NCI-H146 (cell line): Measurements from ENCODE around the gene EDC3.
A peak's percentile ranks its signal among the peaks of the same experiment; 100 is the strongest.
"Not testable (repeated sequence)": the region's sequence is repeated elsewhere in the genome, so short reads cannot be mapped to it uniquely, and the experiment has no call there.

Experiments
- DNase-seq: peaks from one replicate; lab custom pipeline; 2025; lab: John Stamatoyannopoulos, UW

The EDC3 gene

GRCh38 chr15:74611834-74612233 is 84.0 kb downstream of the EDC3 start:
- no peak for DNase-seq

- no peak for DNase-seq
Observed at GRCh38 chr15:74611341-74611740, 84.5 kb downstream of the EDC3 start.

- no peak for DNase-seq
Observed at GRCh38 chr15:74610302-74610951, 85.4 kb downstream of the EDC3 start.

GRCh38 chr15:74609938-74610301 is 85.9 kb downstream of the EDC3 start:
- DNase-seq, result no peak

GRCh38 chr15:74608786-74609185 is 87.0 kb downstream of the EDC3 start:
- peak; percentile 15 for DNase-seq

- DNase-seq, result no peak
Observed at GRCh38 chr15:74605795-74606150, 90.1 kb downstream of the EDC3 start.

GRCh38 chr15:74604983-74605794 is 90.6 kb downstream of the EDC3 start:
- peak; percentile 81 for DNase-seq

- DNase-seq, result no peak
Observed at GRCh38 chr15:74603789-74604705, 91.8 kb downstream of the EDC3 start.

- no peak for DNase-seq
Observed at GRCh38 chr15:74603026-74603788, 92.6 kb downstream of the EDC3 start.

- DNase-seq, result no peak
Observed at GRCh38 chr15:74599156-74599555, 96.7 kb downstream of the EDC3 start.

GRCh38 chr15:74598126-74598842 is 97.5 kb downstream of the EDC3 start:
- no peak for DNase-seq

GRCh38 chr15:74597146-74597705 is 98.6 kb downstream of the EDC3 start:
- not testable (repeated sequence) for DNase-seq

- not testable (repeated sequence) for DNase-seq
Observed at GRCh38 chr15:74596736-74597135, 99.1 kb downstream of the EDC3 start.

GRCh38 chr15:74595271-74595670 is 100.6 kb downstream of the EDC3 start:
- no peak for DNase-seq

GRCh38 chr15:74594455-74594854 is 101.4 kb downstream of the EDC3 start:
- DNase-seq, result no peak

- no peak for DNase-seq
Observed at GRCh38 chr15:74593122-74593521, 102.7 kb downstream of the EDC3 start.

GRCh38 chr15:74592222-74592621 is 103.6 kb downstream of the EDC3 start:
- no peak for DNase-seq

GRCh38 chr15:74589826-74590225 is 106.0 kb downstream of the EDC3 start:
- DNase-seq, result no peak

- no peak for DNase-seq
Observed at GRCh38 chr15:74585857-74586256, 110.0 kb downstream of the EDC3 start.

- no peak for DNase-seq
Observed at GRCh38 chr15:74585191-74585590, 110.6 kb downstream of the EDC3 start.

GRCh38 chr15:74584779-74585178 is 111.0 kb downstream of the EDC3 start:
- DNase-seq, result peak; percentile 72
